ENCODE measurements around the gene GATM.
"Not testable (repeated sequence)": the region's sequence is repeated elsewhere in the genome, so short reads cannot be mapped to it uniquely, and the experiment has no call there.

GRCh38 chr15:45367222-45367621, 11.1 kb downstream of the GATM start:
- TF ChIP-seq CTCF, POLR2A (IDR thresholded peaks at IDR 0.05): not testable (repeated sequence)

Measured in thyroid gland (tissue), 4 donors.